BE2C (cell line): ENCODE data around the gene TFDP2.

ENCODE experiments used
- DNase-seq: peaks from one replicate; pipeline ENCODE4 v3.0.0-alpha.2; 2020
- H3K27me3 ChIP-seq: fragments of 250-450 bp; sonication (Bioruptor Pico); 2 replicates; pipeline ENCODE4 v1.5.1; 2020; ENCODE audit warnings: mild to moderate bottlenecking
- H3K36me3 ChIP-seq: fragments of 250-450 bp; sonication (Bioruptor Pico); 2 replicates; pipeline ENCODE4 v1.5.1; 2020; ENCODE audit warnings: mild to moderate bottlenecking
- H3K4me1 ChIP-seq: fragments of 250-450 bp; sonication (Bioruptor Pico); 2 replicates; pipeline ENCODE4 v1.5.1; 2020
- H3K4me3 ChIP-seq: 2 replicates; pipeline ENCODE4 v1.5.1; 2011; ENCODE audit warnings: low read depth, low read length
- H3K9me3 ChIP-seq: fragments of 250-450 bp; sonication (Bioruptor Pico); 2 replicates; pipeline ENCODE4 v1.5.1; 2020
- TF ChIP-seq, protein P1 (sequence below): IDR thresholded peaks from 2 replicates; pipeline ENCODE4 v1.5.1; 2012; ENCODE audit warnings: mild to moderate bottlenecking, low read depth, low read length

The TFDP2 gene

DNA sequence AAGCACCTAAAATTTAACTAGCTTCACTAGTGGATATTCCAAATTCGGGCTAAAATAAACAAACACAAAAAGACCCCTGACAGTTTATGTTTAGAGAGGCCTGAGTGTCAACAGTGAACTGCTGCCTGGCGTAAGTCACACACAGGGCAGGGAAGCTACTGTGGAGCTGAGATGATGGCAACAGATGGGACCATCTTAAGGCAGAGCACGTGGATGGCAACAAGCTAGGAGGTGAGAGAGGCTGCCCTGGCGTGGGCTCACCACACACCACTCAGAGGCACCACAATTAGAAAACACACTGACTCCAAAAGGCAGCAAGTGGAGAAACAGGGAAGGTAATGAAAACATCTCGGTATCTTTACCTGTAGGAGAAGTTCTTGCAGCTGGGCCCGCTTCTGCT is 179.6 kb downstream of the TFDP2 start:
- Histone ChIP-seq H3K4me3 (no peak overlapping the region), H3K27me3 (no peaks in the 10 kb centered on the region), H3K36me3 (no peaks in the 10 kb centered on the region), H3K9me3 (no peaks in the 10 kb centered on the region), H3K4me1 (no peaks in the 10 kb centered on the region; the same call in 1 of the 2 replicates)
- no peak for DNase-seq
- TF ChIP-seq, protein P1, sequence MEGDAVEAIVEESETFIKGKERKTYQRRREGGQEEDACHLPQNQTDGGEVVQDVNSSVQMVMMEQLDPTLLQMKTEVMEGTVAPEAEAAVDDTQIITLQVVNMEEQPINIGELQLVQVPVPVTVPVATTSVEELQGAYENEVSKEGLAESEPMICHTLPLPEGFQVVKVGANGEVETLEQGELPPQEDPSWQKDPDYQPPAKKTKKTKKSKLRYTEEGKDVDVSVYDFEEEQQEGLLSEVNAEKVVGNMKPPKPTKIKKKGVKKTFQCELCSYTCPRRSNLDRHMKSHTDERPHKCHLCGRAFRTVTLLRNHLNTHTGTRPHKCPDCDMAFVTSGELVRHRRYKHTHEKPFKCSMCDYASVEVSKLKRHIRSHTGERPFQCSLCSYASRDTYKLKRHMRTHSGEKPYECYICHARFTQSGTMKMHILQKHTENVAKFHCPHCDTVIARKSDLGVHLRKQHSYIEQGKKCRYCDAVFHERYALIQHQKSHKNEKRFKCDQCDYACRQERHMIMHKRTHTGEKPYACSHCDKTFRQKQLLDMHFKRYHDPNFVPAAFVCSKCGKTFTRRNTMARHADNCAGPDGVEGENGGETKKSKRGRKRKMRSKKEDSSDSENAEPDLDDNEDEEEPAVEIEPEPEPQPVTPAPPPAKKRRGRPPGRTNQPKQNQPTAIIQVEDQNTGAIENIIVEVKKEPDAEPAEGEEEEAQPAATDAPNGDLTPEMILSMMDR = no peak

GRCh38 chr3:141965471-141965870 is 183.9 kb downstream of the TFDP2 start:
- peaks cover 3% of the 10 kb centered on the region for H3K36me3 ChIP-seq
- H3K27me3 ChIP-seq = no peaks in the 10 kb centered on the region
- no peaks in the 10 kb centered on the region for H3K4me1 ChIP-seq
- DNase-seq = no peak
- H3K9me3 ChIP-seq = no peaks in the 10 kb centered on the region
- H3K4me3 ChIP-seq = no peak overlapping the region
- TF ChIP-seq, protein P1 = no peak

DNA sequence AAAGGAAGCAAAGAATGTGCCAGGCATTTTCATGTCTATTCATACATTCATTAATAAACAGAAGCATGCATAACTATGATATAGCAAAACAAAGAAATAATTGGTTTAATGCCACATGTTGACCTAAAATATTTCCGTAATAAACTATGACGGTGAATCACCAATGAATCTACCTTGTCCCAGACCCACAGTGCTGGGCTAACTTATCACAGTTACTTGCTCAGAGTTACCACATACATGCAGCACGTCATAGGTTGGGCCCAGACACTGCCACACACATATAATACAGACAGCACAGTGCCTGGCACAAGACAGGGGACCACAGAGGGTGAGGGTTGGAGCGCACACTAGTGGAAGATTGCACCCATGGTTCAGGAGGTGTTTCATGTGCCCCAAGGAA is 186.0 kb downstream of the TFDP2 start:
- Histone ChIP-seq H3K4me1 (no peaks in the 10 kb centered on the region), H3K27me3 (no peaks in the 10 kb centered on the region), H3K4me3 (no peak overlapping the region), H3K9me3 (no peaks in the 10 kb centered on the region), H3K36me3 (peaks cover 12% of the 10 kb centered on the region)
- TF ChIP-seq, protein P1 = no peak
- no peak for DNase-seq

- TF ChIP-seq, protein P1 = no peak
- no peaks in the 10 kb centered on the region for H3K27me3 ChIP-seq
- peaks cover 12% of the 10 kb centered on the region for H3K36me3 ChIP-seq
- no peak overlapping the region for H3K4me3 ChIP-seq
- no peaks in the 10 kb centered on the region for H3K4me1 ChIP-seq
- H3K9me3 ChIP-seq = no peaks in the 10 kb centered on the region
- no peak for DNase-seq
Observed at GRCh38 chr3:141960731-141961130, 188.6 kb downstream of the TFDP2 start.

DNA sequence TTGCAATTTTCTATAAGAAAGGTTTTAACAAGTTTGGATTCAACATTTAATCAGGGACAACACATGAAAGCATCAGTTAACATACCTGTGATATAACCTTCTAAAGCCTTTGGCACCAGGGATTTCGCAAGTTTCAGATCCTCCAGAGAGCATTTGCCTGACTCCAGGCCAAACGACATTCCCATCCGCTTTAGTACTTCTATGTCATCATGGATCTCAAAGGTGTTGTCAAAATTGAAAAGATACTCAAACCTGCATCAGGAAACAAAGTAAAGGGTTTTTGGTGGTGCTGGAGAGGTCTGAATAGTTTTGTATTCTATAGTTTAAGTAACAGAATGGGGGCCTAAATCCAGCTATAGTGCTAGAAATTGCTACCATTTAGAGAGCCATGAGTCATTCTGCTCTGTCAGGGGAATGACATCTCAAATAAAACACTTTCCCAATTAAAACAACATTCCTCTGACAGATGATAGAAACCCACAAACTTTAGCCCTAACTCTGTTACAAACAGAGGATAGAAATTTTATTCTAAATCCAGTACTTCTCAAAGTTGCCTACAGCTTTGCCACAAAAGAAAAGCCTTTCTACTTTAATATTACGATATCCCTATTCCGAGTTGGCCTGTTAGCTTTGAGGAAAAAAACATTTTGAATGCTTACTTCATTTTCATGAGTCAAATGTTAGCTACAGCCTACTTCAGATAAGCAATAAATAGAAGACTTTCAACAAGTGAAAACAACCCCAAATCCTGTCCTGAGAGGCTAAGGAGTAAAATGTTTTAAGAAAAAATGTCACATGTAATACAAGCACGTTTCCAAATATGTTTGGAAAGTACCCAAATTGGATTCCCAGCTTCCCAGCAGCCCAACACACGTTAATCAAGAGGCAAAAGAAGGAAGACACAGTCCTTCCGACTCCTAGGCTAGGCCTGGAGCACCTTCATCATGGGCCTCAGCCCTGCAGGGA is 189.5 kb downstream of the TFDP2 start:
- DNase-seq = no peak
- H3K4me3 ChIP-seq = no peak overlapping the region
- H3K9me3 ChIP-seq = no peaks in the 10 kb centered on the region
- H3K27me3 ChIP-seq = no peaks in the 10 kb centered on the region
- peaks cover 12% of the 10 kb centered on the region for H3K36me3 ChIP-seq
- TF ChIP-seq, protein P1 = no peak
- no peaks in the 10 kb centered on the region for H3K4me1 ChIP-seq

DNA sequence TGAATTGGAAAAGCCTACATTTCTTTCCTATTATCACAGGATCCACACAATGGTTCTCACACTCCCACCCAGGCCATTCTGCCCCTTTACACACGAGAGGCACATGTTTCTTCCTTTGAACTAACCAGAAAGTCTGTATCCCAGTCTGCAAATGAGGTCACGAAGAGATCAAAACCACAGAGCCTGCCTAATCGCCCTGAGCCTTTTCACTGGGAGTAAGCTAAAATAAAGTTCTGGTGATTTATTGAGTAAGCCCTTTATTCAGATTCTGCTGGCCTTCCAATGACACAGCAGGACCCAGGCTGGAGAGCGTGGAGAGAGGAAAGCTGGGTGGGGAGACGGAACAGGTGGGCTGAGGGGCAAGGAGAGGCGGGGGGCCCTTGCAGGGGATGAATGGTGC is 194.2 kb downstream of the TFDP2 start:
- no peaks in the 10 kb centered on the region for H3K27me3 ChIP-seq
- no peaks in the 10 kb centered on the region for H3K9me3 ChIP-seq
- no peak for DNase-seq
- H3K4me3 ChIP-seq = no peak overlapping the region
- peaks cover 9% of the 10 kb centered on the region for H3K36me3 ChIP-seq
- TF ChIP-seq, protein P1 = no peak
- no peaks in the 10 kb centered on the region for H3K4me1 ChIP-seq
